ENCODE results near the gene MAPK10.

MAPK10 gene

DNA sequence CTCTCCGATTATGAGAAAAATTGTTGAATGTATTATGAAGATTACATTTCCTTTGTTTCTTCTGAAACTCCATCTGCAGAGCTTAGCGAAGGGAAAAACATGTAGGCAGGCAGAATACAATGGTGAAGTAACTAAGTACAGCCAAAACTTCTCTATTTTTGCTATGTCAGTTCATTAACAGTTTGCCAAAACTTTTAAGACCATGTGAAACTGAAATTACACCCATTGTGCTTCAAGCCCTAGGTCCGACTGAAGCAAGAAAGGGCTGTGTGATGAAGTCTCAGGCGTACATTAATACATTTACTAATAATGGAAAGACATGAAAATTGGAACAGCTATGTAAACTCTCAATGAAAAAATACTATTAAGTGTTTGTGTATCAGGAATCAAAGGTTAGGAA, 398.0 kb downstream of the MAPK10 start:
- no peak for DNase-seq

DNA sequence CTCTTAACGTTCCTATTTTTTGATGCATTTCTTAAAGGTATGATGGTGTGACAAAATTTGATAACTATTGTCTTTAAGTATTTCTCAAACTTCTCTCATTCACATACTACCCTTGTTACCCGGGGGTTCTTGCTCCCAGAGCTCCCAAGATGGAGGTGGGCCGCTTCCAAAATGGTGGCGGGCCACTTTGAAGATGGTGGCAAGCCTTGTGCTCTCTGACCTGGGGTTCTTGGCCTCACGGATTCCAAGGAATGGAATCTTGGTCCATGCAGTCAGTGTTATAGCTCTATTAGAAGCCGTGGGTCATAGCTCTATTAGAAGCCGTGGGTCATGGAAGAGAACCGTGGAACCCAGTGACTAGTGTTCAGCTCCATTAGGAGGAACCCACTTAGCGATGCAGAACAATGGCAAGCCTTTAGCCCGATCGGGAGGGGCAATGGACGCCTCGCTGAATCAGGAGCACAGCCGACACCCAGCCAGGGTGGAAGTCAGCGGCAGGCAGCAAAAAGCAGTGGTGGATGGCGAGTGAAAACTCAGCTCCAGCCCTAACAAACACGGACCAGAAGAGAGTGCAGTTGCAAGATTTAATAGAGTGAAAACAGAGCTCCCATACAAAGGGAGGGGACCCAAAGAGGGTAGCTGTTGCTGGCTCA, 403.4 kb downstream of the MAPK10 start:
- DNase-seq, result no peak

DNA sequence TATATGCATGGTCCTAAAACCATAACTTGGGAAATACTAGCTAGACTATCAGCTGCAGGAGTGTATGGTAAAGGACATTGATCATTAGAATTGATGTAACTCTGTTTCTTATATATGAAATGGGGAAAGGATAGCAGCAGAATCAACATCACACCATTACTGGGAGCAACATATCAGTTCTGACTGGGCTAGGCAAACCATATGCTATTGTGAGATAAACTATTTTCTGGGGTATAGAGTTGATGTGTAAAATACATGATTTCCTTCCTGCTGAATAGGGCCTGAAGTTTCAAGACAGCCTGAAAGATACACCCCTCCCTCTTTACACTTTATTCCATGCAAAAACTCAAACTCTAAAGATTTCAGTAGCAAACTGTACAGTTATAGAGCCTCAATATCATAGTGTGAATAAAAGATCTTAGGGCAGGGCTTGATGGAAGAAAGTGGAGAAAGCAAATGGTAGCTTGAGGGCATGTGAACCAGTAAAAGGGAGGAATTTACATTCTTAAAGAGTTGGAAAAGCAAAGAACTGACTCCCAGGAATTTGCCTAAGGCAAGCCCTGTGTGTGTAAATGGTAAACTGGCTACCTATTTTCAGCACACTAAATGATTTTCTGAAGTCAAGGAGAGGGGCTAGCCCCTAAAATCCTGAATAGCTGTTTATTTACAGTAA, 404.1 kb downstream of the MAPK10 start:
- no peak for DNase-seq

- DNase-seq, result no peak
Observed at GRCh38 chr4:85953651-85954018, 406.2 kb downstream of the MAPK10 start.

DNA sequence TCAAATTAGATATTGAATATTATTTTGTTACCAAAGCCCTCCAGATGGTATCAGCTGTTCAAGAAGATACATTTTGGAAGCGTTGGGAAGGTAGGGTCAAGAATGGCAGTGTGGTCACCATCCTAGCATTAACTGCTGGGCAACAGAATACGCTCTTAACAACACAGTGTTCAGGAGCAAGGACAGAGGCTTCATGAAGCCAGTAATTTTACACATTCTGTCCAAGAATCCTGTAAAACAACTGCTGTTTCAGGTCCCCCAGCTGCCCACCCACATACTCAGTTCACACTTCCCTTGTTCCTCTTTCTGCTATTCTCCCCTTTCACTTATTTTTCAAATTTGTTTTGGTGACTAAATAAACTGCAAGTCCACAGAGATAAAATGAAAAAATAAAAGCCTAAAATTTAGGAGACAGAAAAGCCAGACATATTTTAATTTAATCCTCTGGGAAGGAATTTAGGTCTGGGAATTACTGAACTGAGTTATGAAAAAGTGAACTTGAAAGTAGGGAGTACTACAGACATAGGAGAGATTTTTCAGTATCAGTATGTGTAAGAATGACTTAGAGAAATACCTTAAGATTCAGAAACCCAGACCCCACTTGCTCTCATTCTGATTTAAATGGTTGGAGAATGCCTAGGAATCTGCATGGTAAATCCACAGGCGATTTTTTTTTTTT, 406.7 kb downstream of the MAPK10 start:
- no peak for DNase-seq

DNA sequence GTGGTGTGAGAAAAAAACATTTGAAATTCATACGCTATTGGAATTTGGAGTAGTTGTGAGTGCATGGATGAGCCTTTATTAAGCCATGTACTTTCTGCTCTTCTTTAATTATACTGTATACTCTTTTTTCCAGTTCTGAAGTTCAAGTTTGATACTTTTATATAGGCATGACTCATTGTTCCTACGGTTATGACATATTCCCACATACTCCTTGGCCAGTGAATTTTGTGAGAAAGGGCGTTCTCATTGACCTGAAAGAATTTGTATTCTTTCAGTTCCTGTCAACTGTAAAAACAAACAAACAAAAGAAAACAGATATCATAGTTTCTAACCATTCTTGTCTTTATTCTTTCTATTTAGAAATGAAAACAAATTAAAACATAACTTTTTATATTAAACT, 407.3 kb downstream of the MAPK10 start:
- DNase-seq, result no peak

DNA sequence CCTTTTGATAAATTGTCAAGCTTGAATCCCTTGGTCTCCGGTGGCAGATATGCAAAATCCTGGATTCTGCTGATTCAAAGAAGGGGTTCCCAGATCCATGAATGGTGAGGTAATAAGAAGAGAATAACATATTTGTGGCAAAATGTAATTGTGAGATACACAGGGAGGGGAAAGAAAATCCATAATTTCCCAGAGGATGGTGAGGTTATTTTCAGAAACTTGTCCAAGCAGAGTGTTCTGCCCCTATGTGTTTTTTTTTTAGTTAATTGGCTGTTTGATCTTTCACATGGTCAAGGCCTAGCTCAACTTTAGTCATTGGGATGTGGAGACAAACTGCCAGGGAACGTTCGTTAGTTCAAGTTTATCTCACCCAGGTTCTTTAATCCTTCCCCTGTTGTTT, 408.8 kb downstream of the MAPK10 start:
- no peak for DNase-seq

DNA sequence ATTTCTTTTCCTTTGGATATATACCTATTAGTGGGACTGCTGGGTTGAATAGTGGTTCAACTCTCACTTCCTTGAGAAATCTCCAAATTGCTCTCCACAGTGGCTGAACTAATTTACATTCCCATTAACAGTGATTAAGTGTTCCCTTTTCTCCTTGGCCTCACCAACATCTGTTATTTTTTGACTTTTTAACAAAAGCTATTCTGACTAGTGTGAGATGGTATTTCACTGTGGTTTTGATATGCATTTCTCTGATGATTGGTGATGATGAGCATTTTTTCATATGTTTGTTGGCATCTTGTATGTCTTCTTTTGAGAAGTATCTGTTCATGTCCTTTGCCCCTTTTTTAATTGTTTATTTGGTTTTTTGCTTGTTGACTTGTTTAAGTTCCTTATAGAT, 413.0 kb downstream of the MAPK10 start:
- DNase-seq, result no peak

DNA sequence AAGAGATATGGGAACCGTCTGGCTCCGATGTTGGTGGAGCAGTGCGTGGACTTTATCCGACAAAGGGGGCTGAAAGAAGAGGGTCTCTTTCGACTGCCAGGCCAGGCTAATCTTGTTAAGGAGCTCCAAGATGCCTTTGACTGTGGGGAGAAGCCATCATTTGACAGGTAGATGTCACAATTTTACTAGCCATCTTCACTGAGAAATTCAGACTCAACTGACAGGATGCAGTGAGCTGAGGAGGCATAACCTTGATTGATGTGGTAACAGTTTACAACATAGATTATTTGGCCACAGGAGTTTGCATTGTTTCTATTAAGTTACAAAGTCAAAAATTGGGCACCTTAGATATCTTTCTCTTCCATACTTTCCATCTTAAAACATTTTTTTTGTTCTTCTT, 417.7 kb downstream of the MAPK10 start:
- DNase-seq, result no peak

DNA sequence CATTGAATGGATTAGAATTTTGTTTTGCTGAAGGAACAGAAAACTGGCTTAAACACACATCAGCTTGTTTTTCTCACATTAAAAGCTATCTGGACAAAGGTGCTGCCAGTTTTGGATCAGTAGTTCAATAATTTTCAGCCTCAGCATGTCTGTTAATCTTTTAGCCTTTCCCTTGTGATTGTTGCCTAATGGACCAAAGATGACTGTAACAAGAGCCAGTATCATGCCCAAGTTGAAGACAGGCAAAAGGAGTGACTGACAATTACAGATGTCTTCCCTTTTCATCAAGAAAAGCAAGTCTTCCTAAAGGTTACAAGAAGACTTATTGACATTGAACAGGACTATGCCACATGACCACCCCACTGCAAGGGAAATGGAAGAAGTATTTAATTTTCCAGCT, 419.7 kb downstream of the MAPK10 start:
- DNase-seq, result no peak
